HL-60 (cell line): ENCODE data around the gene ENG.
"Not testable (repeated sequence)": the region's sequence is repeated elsewhere in the genome, so short reads cannot be mapped to it uniquely, and the experiment has no call there.

ENCODE experiments used
- DNase-seq, 2 experiments: peaks; one replicate each; pipeline ENCODE4 v3.0.0-alpha.2; 2010 to 2020; ENCODE audit warnings: low read depth in 1 of 2, low spot score in 1 of 2
- H3K27ac ChIP-seq: fragments of 250-450 bp; sonication (Bioruptor Pico); replicated peaks from 2 replicates; pipeline ENCODE4 v1.5.1; 2020; ENCODE audit warnings: mild to moderate bottlenecking, moderate library complexity
- H3K27me3 ChIP-seq: fragments of 250-450 bp; sonication (Bioruptor Pico); 2 replicates; pipeline ENCODE4 v1.5.1; 2021; ENCODE audit warnings: mild to moderate bottlenecking, moderate library complexity; ENCODE audit not compliant: insufficient read depth, poor library complexity, severe bottlenecking
- H3K4me3 ChIP-seq: replicated peaks from 2 replicates; pipeline ENCODE4 v1.5.1; 2011; ENCODE audit warnings: mild to moderate bottlenecking, control low read depth, low read length; ENCODE audit not compliant: insufficient read depth
- GABPA ChIP-seq: IDR thresholded peaks from 2 replicates; pipeline ENCODE4 v1.6.1; 2012; ENCODE audit warnings: low read depth
- POLR2AphosphoS5 ChIP-seq: IDR thresholded peaks from 2 replicates; pipeline ENCODE4 v1.6.1; 2012; ENCODE audit warnings: low read depth
- SPI1 ChIP-seq: IDR thresholded peaks from 2 replicates; pipeline ENCODE4 v1.6.1; 2012; ENCODE audit warnings: low read depth, mild to moderate bottlenecking, borderline replicate concordance
- TF ChIP-seq, protein P1 (sequence below): IDR thresholded peaks from 2 replicates; pipeline ENCODE4 v1.6.1; 2012; ENCODE audit warnings: low read depth; ENCODE audit not compliant: insufficient replicate concordance
- TF ChIP-seq, protein P2 (sequence below): IDR thresholded peaks from one replicate; pipeline ENCODE4 v1.5.1; 2011; ENCODE audit warnings: low read length, control low read depth, inconsistent platforms; ENCODE audit not compliant: insufficient read depth

The ENG gene

DNA sequence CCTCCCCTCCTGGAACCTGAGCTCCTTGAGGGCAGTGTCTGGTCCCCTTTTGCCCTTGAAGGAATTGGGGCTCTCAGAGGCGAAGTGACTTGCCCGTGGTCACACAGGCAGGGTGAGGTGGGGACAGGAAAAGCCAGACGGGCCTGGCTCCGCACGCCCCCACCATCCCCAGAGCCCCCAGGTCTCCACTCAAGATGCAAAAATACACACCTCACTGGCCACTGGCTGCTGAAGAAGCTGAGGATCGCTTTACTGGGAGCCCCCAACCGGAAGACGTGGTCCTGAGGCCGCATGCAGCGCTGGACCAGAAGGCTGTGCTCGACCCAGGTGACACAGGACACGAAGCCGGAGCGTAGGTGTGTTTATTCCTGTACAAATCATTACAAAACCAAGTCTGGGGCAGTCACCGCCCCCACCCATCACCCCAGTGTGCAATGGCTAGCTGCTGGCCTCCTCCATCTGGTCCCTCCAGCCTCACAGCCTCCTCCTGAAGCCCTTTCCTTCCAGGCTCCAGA is 30.6 kb upstream of the ENG start:
- TF ChIP-seq POLR2AphosphoS5 (no peak), GABPA (no peak), SPI1 (no peak)
- TF ChIP-seq, protein P1, sequence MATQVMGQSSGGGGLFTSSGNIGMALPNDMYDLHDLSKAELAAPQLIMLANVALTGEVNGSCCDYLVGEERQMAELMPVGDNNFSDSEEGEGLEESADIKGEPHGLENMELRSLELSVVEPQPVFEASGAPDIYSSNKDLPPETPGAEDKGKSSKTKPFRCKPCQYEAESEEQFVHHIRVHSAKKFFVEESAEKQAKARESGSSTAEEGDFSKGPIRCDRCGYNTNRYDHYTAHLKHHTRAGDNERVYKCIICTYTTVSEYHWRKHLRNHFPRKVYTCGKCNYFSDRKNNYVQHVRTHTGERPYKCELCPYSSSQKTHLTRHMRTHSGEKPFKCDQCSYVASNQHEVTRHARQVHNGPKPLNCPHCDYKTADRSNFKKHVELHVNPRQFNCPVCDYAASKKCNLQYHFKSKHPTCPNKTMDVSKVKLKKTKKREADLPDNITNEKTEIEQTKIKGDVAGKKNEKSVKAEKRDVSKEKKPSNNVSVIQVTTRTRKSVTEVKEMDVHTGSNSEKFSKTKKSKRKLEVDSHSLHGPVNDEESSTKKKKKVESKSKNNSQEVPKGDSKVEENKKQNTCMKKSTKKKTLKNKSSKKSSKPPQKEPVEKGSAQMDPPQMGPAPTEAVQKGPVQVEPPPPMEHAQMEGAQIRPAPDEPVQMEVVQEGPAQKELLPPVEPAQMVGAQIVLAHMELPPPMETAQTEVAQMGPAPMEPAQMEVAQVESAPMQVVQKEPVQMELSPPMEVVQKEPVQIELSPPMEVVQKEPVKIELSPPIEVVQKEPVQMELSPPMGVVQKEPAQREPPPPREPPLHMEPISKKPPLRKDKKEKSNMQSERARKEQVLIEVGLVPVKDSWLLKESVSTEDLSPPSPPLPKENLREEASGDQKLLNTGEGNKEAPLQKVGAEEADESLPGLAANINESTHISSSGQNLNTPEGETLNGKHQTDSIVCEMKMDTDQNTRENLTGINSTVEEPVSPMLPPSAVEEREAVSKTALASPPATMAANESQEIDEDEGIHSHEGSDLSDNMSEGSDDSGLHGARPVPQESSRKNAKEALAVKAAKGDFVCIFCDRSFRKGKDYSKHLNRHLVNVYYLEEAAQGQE = no peak
- TF ChIP-seq, protein P2, sequence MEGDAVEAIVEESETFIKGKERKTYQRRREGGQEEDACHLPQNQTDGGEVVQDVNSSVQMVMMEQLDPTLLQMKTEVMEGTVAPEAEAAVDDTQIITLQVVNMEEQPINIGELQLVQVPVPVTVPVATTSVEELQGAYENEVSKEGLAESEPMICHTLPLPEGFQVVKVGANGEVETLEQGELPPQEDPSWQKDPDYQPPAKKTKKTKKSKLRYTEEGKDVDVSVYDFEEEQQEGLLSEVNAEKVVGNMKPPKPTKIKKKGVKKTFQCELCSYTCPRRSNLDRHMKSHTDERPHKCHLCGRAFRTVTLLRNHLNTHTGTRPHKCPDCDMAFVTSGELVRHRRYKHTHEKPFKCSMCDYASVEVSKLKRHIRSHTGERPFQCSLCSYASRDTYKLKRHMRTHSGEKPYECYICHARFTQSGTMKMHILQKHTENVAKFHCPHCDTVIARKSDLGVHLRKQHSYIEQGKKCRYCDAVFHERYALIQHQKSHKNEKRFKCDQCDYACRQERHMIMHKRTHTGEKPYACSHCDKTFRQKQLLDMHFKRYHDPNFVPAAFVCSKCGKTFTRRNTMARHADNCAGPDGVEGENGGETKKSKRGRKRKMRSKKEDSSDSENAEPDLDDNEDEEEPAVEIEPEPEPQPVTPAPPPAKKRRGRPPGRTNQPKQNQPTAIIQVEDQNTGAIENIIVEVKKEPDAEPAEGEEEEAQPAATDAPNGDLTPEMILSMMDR = no peak
- H3K27ac ChIP-seq = no peak overlapping the region
- H3K4me3 ChIP-seq = no peak overlapping the region
- no peaks in the 10 kb centered on the region for H3K27me3 ChIP-seq
- DNase-seq = no peak

DNA sequence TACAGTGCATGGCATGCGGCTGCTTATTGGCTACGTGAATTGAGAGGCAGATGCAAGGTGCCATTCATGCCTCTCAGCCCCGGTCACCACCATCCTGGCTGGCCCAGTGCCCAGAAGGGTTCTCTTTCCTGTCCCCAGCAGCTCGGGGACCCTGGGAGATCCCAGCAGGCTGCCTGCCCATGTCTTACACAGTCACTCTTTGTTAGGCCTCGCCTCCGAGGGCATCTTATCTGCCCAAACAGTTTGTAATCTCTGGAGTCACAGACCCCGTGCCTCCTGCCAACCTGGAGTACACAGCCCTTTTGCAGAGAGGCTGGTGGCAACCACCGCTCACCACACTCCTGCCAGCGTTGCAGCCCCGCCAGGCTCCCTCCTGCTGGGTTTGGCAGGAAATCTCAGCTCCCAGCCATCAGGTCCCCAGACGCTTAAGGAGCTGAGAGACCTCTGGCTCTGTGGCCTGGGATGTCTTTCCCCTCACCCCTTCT is 30.0 kb upstream of the ENG start:
- H3K4me3 ChIP-seq = no peak overlapping the region
- TF ChIP-seq, protein P2 = no peak
- TF ChIP-seq, protein P1 = no peak
- TF ChIP-seq SPI1 = no peak
- TF ChIP-seq POLR2AphosphoS5 = no peak
- TF ChIP-seq GABPA = no peak
- no peaks in the 10 kb centered on the region for H3K27me3 ChIP-seq
- no peak overlapping the region for H3K27ac ChIP-seq
- DNase-seq = no peak

DNA sequence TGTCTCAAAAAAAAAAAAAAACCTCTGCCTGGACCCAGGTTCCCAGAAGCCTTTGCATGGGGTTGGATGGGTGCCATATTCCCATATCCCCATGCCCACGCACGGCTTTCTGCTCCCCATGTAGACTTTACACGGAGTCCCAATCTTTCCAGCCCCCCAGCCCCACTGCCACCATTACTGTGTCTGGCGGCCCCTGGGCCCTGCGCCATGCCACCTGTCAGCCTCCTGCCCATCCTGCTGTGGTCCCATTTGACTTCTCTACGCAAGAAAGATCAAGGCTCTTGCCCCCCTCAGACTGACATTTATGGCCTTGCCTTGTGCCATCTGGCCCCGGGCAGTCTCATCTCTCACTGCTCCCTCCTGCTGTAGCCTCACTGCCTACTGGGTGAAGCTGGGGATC is 29.5 kb upstream of the ENG start:
- H3K27me3 ChIP-seq = no peaks in the 10 kb centered on the region
- DNase-seq = no peak
- no peak overlapping the region for H3K4me3 ChIP-seq
- no peak overlapping the region for H3K27ac ChIP-seq
- no peak for TF ChIP-seq GABPA
- TF ChIP-seq SPI1 = no peak
- TF ChIP-seq, protein P2 = no peak
- TF ChIP-seq, protein P1 = no peak
- no peak for TF ChIP-seq POLR2AphosphoS5

DNA sequence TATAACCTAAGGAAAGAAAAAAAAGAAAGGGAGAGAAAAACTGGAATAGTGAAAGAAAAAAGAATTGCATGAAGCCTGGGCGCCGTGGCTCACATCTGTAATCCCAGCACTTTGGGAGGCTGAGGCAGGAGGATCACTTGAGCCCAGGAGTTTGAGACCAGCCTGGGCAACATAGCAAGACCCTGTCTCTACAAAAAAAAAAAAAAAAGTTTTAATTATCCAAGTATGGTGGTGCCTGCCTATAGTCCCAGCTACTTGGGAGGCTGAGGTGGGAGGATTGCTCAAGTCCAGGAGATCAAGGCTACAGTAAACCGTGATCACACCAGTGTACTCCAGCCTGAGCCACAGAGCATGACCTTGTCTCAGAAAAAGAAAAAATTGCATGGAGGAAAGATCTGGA is 27.3 kb upstream of the ENG start:
- not testable (repeated sequence) for DNase-seq, H3K4me3 ChIP-seq, H3K27ac ChIP-seq, H3K27me3 ChIP-seq
